Uterus (tissue), 2 donors: ENCODE measurements around the gene PCBP1.

ENCODE experiments used
- POLR2A ChIP-seq, 2 donors: fragments of 450-650 bp; IDR thresholded peaks; one replicate each; pipeline ENCODE4 v1.6.1; 2016; ENCODE audit warnings: antibody characterized with exemption in 2 of 2, mild to moderate bottlenecking in 1 of 2, moderate library complexity in 1 of 2
- TF ChIP-seq, protein P1 (sequence below), 4 experiments: fragments of 200-600 bp in 2 of 4; fragments of 450-650 bp in 2 of 4; sonication (generic) in 2 of 4; IDR thresholded peaks; one replicate each; pipeline ENCODE4 v1.5.1; 2016 to 2019; ENCODE audit warnings: antibody characterized with exemption in 4 of 4, mild to moderate bottlenecking in 2 of 4, moderate library complexity in 1 of 4

DNA sequence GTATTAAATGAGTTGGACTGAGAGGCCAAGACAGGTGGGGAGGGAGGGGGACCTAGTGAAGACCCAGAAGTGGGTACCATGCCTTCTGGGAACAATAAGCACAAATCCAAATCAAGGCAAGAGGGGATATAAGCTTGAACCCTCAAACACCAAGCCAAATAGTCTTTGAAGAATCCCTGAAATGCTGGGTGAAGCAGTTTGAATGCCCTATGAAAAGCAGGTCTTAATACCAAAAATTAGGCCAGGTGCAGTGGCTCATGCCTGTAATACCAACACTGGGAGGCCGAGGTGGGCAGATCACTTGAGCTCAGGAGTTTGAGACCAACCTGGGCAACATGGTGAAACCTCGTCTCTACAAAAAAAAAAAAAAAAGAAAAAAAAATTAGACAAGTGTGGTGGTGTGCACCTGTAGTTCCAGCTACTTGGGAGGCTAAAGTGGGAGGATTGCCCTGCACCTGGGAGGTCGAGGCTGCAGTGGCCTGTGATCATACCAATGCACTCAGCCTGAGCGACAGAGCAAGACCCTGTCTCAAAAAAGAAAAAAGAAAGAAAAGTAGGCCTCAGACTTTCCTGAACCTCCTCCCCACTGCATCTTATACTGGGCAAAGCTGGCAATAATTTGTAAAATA lies 3.5 kb downstream of the PCBP1 start:
- no peak for TF ChIP-seq POLR2A (IDR thresholded peaks at IDR 0.05)
- TF ChIP-seq, protein P1, sequence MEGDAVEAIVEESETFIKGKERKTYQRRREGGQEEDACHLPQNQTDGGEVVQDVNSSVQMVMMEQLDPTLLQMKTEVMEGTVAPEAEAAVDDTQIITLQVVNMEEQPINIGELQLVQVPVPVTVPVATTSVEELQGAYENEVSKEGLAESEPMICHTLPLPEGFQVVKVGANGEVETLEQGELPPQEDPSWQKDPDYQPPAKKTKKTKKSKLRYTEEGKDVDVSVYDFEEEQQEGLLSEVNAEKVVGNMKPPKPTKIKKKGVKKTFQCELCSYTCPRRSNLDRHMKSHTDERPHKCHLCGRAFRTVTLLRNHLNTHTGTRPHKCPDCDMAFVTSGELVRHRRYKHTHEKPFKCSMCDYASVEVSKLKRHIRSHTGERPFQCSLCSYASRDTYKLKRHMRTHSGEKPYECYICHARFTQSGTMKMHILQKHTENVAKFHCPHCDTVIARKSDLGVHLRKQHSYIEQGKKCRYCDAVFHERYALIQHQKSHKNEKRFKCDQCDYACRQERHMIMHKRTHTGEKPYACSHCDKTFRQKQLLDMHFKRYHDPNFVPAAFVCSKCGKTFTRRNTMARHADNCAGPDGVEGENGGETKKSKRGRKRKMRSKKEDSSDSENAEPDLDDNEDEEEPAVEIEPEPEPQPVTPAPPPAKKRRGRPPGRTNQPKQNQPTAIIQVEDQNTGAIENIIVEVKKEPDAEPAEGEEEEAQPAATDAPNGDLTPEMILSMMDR (IDR thresholded peaks at IDR 0.05), result no peak
